SK-N-SH treated with all-trans-retinoic acid at 6 μM for 48 hours (cell line): ENCODE data around the gene ARMH4.

ENCODE experiments used
- ATAC-seq: fragments of 200-7000 bp; cut with Tn5 transposase; 3 replicates; pipeline ENCODE4 v1.9.1; 2020; ENCODE audit warnings: mild to moderate bottlenecking, moderate library complexity
- ARNTL ChIP-seq: fragments of 450-650 bp; formaldehyde crosslinking; IDR thresholded peaks from 2 replicates; pipeline ENCODE4 v1.5.0; 2020; ENCODE audit warnings: low read depth, mild to moderate bottlenecking, moderate library complexity, borderline replicate concordance
- BACH2 ChIP-seq: fragments of 250-450 bp; sonication (Bioruptor Pico); IDR thresholded peaks from 2 replicates; pipeline ENCODE4 v1.9.0; 2021; ENCODE audit warnings: mild to moderate bottlenecking, borderline replicate concordance
- CSDC2 ChIP-seq: fragments of 250-450 bp; sonication (Bioruptor Pico); IDR thresholded peaks from 2 replicates; pipeline ENCODE4 v1.5.0; 2020; ENCODE audit warnings: mild to moderate bottlenecking, moderate library complexity
- ESRRG ChIP-seq: fragments of 250-450 bp; sonication (Bioruptor Pico); IDR thresholded peaks from 2 replicates; pipeline ENCODE4 v1.6.1; 2021; ENCODE audit warnings: mild to moderate bottlenecking
- GLIS3 ChIP-seq: fragments of 250-450 bp; sonication (Bioruptor Pico); IDR thresholded peaks from 2 replicates; pipeline ENCODE4 v1.5.0; 2020; ENCODE audit warnings: mild to moderate bottlenecking, moderate library complexity
- ISL1 ChIP-seq: fragments of 250-450 bp; sonication (Bioruptor Pico); IDR thresholded peaks from 2 replicates; pipeline ENCODE4 v2.1.2; 2022; ENCODE audit warnings: mild to moderate bottlenecking, moderate library complexity
- OSR1 ChIP-seq: fragments of 250-450 bp; sonication (Bioruptor Pico); IDR thresholded peaks from 2 replicates; pipeline ENCODE4 v1.8.0; 2022; ENCODE audit warnings: moderate library complexity, mild to moderate bottlenecking, inconsistent platforms
- SNAI2 ChIP-seq: fragments of 250-450 bp; sonication (Bioruptor Pico); IDR thresholded peaks from 2 replicates; pipeline ENCODE4 v1.5.0; 2020; ENCODE audit warnings: mild to moderate bottlenecking, moderate library complexity
- TCF4 ChIP-seq: fragments of 250-450 bp; sonication (Bioruptor Pico); IDR thresholded peaks from 2 replicates; pipeline ENCODE4 v1.8.0; 2021; ENCODE audit warnings: mild to moderate bottlenecking, moderate library complexity, borderline replicate concordance
- TOX ChIP-seq: fragments of 250-450 bp; sonication (Bioruptor Pico); IDR thresholded peaks from 2 replicates; pipeline ENCODE4 v1.8.0; 2021; ENCODE audit warnings: mild to moderate bottlenecking, moderate library complexity, borderline replicate concordance
- ZFP3 ChIP-seq: fragments of 250-450 bp; sonication (Bioruptor Pico); IDR thresholded peaks from 2 replicates; pipeline ENCODE4 v1.5.0; 2020; ENCODE audit warnings: mild to moderate bottlenecking, moderate library complexity
- ZNF565 ChIP-seq: fragments of 450-650 bp; formaldehyde crosslinking; conservative IDR thresholded peaks from 2 replicates; pipeline ENCODE4 v1.5.0; 2020; ENCODE audit warnings: low read depth, mild to moderate bottlenecking, moderate library complexity
- ZNF70 ChIP-seq: fragments of 450-650 bp; formaldehyde crosslinking; IDR thresholded peaks from 2 replicates; pipeline ENCODE4 v1.5.0; 2020; ENCODE audit warnings: mild to moderate bottlenecking, moderate library complexity
- ZNF8 ChIP-seq: fragments of 450-650 bp; formaldehyde crosslinking; IDR thresholded peaks from 2 replicates; pipeline ENCODE4 v1.5.0; 2020; ENCODE audit warnings: mild to moderate bottlenecking, moderate library complexity
- TF ChIP-seq, protein P1 (sequence below): fragments of 250-450 bp; sonication (Bioruptor Pico); IDR thresholded peaks from 2 replicates; pipeline ENCODE4 v1.5.0; 2020; ENCODE audit warnings: mild to moderate bottlenecking, moderate library complexity
- TF ChIP-seq, protein P2 (sequence below): fragments of 250-450 bp; sonication (Bioruptor Pico); IDR thresholded peaks from 2 replicates; pipeline ENCODE4 v1.5.1; 2021; ENCODE audit warnings: mild to moderate bottlenecking, moderate library complexity
- TF ChIP-seq, protein P3 (sequence below): fragments of 250-450 bp; sonication (Bioruptor Pico); IDR thresholded peaks from 2 replicates; pipeline ENCODE4 v1.5.1; 2020; ENCODE audit warnings: low read depth, mild to moderate bottlenecking, moderate library complexity
- TF ChIP-seq, protein P4 (sequence below): fragments of 250-450 bp; sonication (Bioruptor Pico); IDR thresholded peaks from 2 replicates; pipeline ENCODE4 v1.8.0; 2021; ENCODE audit warnings: low read depth, mild to moderate bottlenecking, moderate library complexity, borderline replicate concordance

ARMH4 gene

DNA sequence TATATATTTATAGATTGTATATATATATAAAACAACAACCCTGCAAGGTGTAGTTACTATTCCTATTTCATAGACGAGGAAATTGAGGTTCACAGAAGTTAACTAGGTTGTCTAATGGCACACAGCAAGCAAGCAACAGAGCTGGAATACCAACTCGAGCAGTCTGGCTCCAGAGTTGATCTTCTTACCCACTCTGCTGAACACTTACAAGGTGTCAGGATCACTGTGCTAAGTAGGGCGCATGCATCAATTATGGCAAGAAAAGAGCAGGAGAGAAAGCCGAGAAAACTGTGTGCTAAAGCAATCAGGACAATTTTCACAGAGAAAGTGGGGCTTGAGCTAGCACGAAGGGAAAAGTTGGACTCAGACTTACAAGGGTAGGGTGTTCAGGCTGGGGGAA is 15.9 kb upstream of the ARMH4 start:
- TF ChIP-seq CSDC2 (CRISPR knock-in tag) (no peak), BACH2 (CRISPR knock-in tag) (no peak), SNAI2 (CRISPR knock-in tag) (no peak), ZNF70 (CRISPR knock-in tag) (no peak), ESRRG (CRISPR knock-in tag) (no peak), ZFP3 (CRISPR knock-in tag) (no peak), TCF4 (no peak), ARNTL (CRISPR knock-in tag) (no peak), GLIS3 (CRISPR knock-in tag) (no peak), ZNF8 (CRISPR knock-in tag) (no peak), ZNF565 (no peak), ISL1 (CRISPR knock-in tag) (no peak), OSR1 (CRISPR knock-in tag) (no peak), TOX (no peak)
- TF ChIP-seq, protein P1, sequence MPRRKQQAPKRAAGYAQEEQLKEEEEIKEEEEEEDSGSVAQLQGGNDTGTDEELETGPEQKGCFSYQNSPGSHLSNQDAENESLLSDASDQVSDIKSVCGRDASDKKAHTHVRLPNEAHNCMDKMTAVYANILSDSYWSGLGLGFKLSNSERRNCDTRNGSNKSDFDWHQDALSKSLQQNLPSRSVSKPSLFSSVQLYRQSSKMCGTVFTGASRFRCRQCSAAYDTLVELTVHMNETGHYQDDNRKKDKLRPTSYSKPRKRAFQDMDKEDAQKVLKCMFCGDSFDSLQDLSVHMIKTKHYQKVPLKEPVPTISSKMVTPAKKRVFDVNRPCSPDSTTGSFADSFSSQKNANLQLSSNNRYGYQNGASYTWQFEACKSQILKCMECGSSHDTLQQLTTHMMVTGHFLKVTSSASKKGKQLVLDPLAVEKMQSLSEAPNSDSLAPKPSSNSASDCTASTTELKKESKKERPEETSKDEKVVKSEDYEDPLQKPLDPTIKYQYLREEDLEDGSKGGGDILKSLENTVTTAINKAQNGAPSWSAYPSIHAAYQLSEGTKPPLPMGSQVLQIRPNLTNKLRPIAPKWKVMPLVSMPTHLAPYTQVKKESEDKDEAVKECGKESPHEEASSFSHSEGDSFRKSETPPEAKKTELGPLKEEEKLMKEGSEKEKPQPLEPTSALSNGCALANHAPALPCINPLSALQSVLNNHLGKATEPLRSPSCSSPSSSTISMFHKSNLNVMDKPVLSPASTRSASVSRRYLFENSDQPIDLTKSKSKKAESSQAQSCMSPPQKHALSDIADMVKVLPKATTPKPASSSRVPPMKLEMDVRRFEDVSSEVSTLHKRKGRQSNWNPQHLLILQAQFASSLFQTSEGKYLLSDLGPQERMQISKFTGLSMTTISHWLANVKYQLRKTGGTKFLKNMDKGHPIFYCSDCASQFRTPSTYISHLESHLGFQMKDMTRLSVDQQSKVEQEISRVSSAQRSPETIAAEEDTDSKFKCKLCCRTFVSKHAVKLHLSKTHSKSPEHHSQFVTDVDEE: no peak
- TF ChIP-seq, protein P2, sequence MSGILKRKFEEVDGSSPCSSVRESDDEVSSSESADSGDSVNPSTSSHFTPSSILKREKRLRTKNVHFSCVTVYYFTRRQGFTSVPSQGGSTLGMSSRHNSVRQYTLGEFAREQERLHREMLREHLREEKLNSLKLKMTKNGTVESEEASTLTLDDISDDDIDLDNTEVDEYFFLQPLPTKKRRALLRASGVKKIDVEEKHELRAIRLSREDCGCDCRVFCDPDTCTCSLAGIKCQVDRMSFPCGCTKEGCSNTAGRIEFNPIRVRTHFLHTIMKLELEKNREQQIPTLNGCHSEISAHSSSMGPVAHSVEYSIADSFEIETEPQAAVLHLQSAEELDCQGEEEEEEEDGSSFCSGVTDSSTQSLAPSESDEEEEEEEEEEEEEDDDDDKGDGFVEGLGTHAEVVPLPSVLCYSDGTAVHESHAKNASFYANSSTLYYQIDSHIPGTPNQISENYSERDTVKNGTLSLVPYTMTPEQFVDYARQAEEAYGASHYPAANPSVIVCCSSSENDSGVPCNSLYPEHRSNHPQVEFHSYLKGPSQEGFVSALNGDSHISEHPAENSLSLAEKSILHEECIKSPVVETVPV (CRISPR knock-in tag): no peak
- TF ChIP-seq, protein P3, sequence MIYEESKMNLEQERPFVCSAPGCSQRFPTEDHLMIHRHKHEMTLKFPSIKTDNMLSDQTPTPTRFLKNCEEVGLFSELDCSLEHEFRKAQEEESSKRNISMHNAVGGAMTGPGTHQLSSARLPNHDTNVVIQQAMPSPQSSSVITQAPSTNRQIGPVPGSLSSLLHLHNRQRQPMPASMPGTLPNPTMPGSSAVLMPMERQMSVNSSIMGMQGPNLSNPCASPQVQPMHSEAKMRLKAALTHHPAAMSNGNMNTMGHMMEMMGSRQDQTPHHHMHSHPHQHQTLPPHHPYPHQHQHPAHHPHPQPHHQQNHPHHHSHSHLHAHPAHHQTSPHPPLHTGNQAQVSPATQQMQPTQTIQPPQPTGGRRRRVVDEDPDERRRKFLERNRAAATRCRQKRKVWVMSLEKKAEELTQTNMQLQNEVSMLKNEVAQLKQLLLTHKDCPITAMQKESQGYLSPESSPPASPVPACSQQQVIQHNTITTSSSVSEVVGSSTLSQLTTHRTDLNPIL (CRISPR knock-in tag): no peak
- TF ChIP-seq, protein P4, sequence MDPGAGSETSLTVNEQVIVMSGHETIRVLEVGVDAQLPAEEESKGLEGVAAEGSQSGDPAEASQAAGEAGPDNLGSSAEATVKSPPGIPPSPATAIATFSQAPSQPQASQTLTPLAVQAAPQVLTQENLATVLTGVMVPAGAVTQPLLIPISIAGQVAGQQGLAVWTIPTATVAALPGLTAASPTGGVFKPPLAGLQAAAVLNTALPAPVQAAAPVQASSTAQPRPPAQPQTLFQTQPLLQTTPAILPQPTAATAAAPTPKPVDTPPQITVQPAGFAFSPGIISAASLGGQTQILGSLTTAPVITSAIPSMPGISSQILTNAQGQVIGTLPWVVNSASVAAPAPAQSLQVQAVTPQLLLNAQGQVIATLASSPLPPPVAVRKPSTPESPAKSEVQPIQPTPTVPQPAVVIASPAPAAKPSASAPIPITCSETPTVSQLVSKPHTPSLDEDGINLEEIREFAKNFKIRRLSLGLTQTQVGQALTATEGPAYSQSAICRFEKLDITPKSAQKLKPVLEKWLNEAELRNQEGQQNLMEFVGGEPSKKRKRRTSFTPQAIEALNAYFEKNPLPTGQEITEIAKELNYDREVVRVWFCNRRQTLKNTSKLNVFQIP (CRISPR knock-in tag): no peak
- ATAC-seq: no peak

GRCh38 chr14:58167057-58167456 is 15.0 kb upstream of the ARMH4 start:
- ATAC-seq: no peak
- TF ChIP-seq ISL1 (CRISPR knock-in tag): no peak
- no peak for TF ChIP-seq OSR1 (CRISPR knock-in tag)
- TF ChIP-seq, protein P1: no peak
- no peak for TF ChIP-seq SNAI2 (CRISPR knock-in tag)
- no peak for TF ChIP-seq ARNTL (CRISPR knock-in tag)
- no peak for TF ChIP-seq TOX
- TF ChIP-seq, protein P2 (CRISPR knock-in tag): no peak
- no peak for TF ChIP-seq ESRRG (CRISPR knock-in tag)
- TF ChIP-seq ZNF565: no peak
